Placental epithelial cell (primary cell): Measurements from ENCODE around the gene SGCE. TPM values are rescaled to one million over a fixed set of nuclear protein-coding genes. Genes with fewer than 3 reads are reported as not detected.

Source experiments
- total RNA-seq: library from RNA; depleted of rRNA; stranded (reverse); fragments of >200 nt; gene quantifications from 2 replicates; pipeline ENCODE4 v1.2.3, GENCODE V29; 2012

SGCE gene, protein sequence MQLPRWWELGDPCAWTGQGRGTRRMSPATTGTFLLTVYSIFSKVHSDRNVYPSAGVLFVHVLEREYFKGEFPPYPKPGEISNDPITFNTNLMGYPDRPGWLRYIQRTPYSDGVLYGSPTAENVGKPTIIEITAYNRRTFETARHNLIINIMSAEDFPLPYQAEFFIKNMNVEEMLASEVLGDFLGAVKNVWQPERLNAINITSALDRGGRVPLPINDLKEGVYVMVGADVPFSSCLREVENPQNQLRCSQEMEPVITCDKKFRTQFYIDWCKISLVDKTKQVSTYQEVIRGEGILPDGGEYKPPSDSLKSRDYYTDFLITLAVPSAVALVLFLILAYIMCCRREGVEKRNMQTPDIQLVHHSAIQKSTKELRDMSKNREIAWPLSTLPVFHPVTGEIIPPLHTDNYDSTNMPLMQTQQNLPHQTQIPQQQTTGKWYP
- total RNA-seq = 37.1 and 62.4 TPM in 2 replicates

DNA sequence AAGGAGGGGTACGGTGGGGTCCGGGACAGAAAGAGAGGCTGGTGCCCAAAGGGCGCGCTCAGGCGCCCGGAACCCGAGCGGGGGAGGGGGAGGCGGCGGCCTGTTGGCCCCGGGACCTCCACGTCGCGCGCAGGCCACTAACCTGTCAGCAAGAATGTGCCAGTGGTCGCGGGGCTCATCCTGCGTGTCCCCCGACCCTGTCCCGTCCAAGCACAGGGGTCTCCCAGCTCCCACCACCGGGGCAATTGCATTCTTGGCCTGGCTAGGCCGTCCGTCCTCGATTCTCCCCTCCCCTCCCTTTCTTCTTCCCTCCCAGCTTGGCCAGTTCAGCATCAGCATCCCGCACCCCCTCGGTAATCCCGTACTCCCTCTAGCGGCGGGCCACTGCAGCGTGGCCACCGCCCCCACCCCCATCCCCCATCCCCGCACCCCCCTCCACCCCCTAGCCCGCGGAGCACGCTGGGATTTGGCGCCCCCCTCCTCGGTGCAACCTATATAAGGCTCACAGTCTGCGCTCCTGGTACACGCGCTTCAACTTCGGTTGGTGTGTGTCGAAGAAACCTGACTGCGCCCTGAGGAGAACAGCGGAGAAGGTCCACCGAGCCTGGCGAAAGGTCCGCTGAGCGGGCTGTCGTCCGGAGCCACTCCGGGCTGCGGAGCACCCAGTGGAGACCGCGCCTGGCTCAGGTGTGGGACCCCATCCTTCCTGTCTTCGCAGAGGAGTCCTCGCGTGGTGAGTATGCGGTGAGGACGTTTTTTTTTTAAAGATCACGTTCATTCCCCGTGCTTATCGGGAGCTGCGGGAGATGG, at the start of gene SGCE:
SGCE (minus strand) TSS at position 286 of the 810 bp plus-strand sequence; CDS start at position 251, 35 bp downstream.

Other genes with a start within 250 kb of the SGCE start
- 15.7 and 16.8 TPM in 2 replicates for gene CASD1, start 146.3 kb downstream of the SGCE start, total RNA-seq